ENCODE measurements around the gene CTSD. TPM values are rescaled to one million over a fixed set of nuclear protein-coding genes. Genes with fewer than 3 reads are reported as not detected.
A peak's percentile ranks its signal among the peaks of the same experiment; 100 is the strongest.

The CTSD gene
- total and polyA plus RNA-seq, 8 donors: 115 to 590 (median 257) TPM

DNA sequence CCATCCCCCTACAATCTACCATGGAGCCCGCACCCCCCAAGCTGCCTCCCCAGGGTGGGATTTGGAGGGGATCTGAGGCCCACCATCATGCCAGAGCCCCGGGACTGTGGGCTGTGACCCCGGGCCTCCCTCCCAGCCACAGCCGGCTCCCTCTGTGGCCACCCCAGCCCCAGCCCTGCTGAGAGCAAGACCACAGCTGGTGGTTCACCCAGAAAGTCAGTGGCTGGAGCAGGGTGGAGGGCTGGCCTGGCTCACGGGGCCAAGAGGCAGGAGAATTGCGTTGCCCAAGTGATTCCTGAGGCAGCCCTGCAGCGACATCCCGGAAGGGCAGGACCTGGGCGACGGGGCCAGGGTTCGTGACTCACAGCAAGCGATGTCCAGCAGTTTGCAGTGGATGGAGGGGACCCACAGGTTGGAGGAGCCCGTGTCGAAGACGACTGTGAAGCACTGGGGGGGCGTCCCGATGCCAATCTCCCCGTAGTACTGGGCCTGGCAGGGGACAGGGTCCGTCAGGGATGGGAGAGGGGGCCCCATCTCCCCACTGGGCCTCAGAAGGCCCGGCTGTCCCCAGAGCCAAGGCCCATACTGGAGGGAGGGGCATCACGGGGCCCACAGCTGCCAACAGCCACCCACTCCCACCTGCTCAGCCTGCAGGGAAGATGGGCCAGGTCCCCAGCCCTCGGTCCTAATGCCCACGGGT, 4.4 kb downstream of the CTSD start:
- WGBS, 5 donors: 84 to 92% (median 89%) methylated on average over 12 to 23 of the region's 23 CpGs
- TF ChIP-seq, protein P1, sequence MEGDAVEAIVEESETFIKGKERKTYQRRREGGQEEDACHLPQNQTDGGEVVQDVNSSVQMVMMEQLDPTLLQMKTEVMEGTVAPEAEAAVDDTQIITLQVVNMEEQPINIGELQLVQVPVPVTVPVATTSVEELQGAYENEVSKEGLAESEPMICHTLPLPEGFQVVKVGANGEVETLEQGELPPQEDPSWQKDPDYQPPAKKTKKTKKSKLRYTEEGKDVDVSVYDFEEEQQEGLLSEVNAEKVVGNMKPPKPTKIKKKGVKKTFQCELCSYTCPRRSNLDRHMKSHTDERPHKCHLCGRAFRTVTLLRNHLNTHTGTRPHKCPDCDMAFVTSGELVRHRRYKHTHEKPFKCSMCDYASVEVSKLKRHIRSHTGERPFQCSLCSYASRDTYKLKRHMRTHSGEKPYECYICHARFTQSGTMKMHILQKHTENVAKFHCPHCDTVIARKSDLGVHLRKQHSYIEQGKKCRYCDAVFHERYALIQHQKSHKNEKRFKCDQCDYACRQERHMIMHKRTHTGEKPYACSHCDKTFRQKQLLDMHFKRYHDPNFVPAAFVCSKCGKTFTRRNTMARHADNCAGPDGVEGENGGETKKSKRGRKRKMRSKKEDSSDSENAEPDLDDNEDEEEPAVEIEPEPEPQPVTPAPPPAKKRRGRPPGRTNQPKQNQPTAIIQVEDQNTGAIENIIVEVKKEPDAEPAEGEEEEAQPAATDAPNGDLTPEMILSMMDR (IDR thresholded peaks at IDR 0.05): no peak
- TF ChIP-seq POLR2A (IDR thresholded peaks at IDR 0.05) (no peak), EP300 (IDR thresholded peaks at IDR 0.05) (no peak), POLR2AphosphoS5 (IDR thresholded peaks at IDR 0.05) (no peak)
- no peaks in the 10 kb centered on the region for H3K9me3 ChIP-seq
- peak overlapping the region; percentile 12 to 98 (median 95) for H3K27ac ChIP-seq
- peak overlapping the region in 2 of 4 donors; percentile 96 to 97 for H3K4me3 ChIP-seq
- peaks cover 32 to 73% (median 72%) of the 10 kb centered on the region in 4 donors for H3K36me3 ChIP-seq
- peaks cover 62 to 89% (median 86%) of the 10 kb centered on the region in 4 donors for H3K4me1 ChIP-seq
- no peak for DNase-seq
- no peaks in the 10 kb centered on the region for H3K27me3 ChIP-seq
- intact Hi-C loops (cut with DNase I; ENCODE audit: low total_unique reads): no loop called here

DNA sequence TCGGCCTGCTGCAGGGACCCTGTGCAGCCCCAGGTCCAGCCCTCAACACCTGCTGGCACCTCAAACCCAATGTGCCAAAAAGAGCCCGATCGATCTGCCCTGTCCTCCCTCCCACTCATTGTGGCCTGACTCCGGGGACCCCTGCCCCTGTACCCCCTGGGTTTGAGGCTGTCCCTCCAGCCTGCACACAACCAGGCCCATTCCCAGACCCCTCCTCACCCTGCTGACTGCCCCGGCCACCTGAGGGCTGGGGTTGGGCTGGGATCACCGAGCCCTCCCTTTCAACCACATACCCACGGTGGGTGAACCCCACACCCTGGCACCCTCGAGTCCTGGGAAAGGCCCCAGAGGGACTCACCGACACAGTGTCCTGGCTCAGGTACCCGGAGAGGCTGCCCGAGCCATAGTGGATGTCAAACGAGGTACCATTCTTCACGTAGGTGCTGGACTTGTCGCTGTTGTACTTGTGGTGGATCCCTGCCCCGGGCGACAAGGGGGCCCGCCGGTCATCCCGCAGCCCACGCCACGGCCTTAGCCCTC, 5.0 kb downstream of the CTSD start:
- no peak for DNase-seq

DNA sequence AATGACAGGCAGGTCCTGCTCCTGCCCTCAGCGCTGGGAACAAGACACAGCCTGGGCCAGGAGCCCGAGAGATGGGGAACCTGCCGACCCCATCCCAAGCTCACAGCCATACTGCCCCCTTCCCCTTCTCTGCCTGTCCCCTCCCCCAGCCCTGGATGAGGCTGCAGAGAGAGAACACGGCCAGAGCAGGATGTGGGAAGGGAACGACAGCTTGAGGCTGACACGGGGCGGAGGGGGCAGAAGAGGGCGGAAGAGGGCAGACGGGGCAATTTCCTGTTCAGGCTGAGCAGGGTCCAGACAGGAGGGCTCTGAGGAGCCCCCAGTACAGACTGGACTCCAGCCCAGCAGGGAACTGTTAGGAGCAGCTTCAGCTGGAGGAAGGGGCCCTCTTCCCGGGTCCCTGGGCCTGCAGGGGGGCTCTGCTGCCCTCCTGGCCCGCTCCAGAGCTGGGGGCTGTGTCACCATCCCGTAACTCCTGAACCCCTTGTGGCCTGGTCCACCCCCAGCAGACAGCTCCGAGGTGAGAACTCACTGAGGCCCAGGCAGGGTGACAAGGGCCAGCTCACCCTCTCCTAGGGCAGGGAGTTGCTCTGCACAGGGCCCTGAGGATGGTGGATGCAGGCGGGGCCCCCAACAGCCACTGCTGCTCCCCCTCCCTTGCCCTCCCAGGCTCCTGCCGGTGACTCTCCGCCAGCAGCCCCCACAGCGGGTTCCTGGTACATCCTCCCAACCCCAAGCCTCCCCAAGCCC, 5.7 kb downstream of the CTSD start:
- H3K4me1 ChIP-seq: peaks cover 60 to 95% (median 85%) of the 10 kb centered on the region in 4 donors
- peak overlapping the region in 2 of 4 donors; percentile 96 to 97 for H3K4me3 ChIP-seq
- peaks cover 43 to 85% (median 84%) of the 10 kb centered on the region in 4 donors for H3K36me3 ChIP-seq
- no peaks in the 10 kb centered on the region for H3K27me3 ChIP-seq
- 52 to 67% (median 63%) methylated on average over 11 to 17 of the region's 17 CpGs for WGBS, 5 donors
- TF ChIP-seq EP300 (IDR thresholded peaks at IDR 0.05): no peak
- TF ChIP-seq, protein P1 (IDR thresholded peaks at IDR 0.05): no peak
- TF ChIP-seq POLR2AphosphoS5 (IDR thresholded peaks at IDR 0.05): no peak
- TF ChIP-seq POLR2A (IDR thresholded peaks at IDR 0.05): no peak
- intact Hi-C loops (cut with DNase I; ENCODE audit: low total_unique reads): no loop called here
- H3K27ac ChIP-seq: peak overlapping the region in 4 of 5 donors; percentile 46 to 98 (median 94)
- H3K9me3 ChIP-seq: no peaks in the 10 kb centered on the region
- DNase-seq: peak in 1 of 2 donors; percentile 48

More for the DNA sequence above, 5.0 kb downstream of the CTSD start:
- Histone ChIP-seq H3K27me3 (no peaks in the 10 kb centered on the region), H3K36me3 (peaks cover 37 to 79% (median 78%) of the 10 kb centered on the region in 4 donors), H3K9me3 (no peaks in the 10 kb centered on the region), H3K27ac (peak overlapping the region in 4 of 5 donors; percentile 46 to 98 (median 94)), H3K4me1 (peaks cover 60 to 89% (median 86%) of the 10 kb centered on the region in 4 donors), H3K4me3 (peak overlapping the region in 2 of 4 donors; percentile 96 to 97)
- TF ChIP-seq, protein P1 (IDR thresholded peaks at IDR 0.05): no peak
- no peak for TF ChIP-seq EP300 (IDR thresholded peaks at IDR 0.05)
- no peak for TF ChIP-seq POLR2AphosphoS5 (IDR thresholded peaks at IDR 0.05)
- no peak for TF ChIP-seq POLR2A (IDR thresholded peaks at IDR 0.05)
- intact Hi-C loops (cut with DNase I; ENCODE audit: low total_unique reads): no loop called here
- WGBS, 5 donors: 78 to 89% (median 87%) methylated on average over 11 to 21 of the region's 21 CpGs

All from stomach (tissue), 9 donors.